Spleen (tissue), 11 donors: Measurements from ENCODE around the gene SLC25A20. TPM values are rescaled to one million over a fixed set of nuclear protein-coding genes. Genes with fewer than 3 reads are reported as not detected.
"Not testable (repeated sequence)": the region's sequence is repeated elsewhere in the genome, so short reads cannot be mapped to it uniquely, and the experiment has no call there.

Experiments used
- DNase-seq: peaks from one replicate; pipeline ENCODE4 v3.0.0-alpha.2; 2020
- H3K27ac ChIP-seq, 8 donors: fragments of 200-600 bp; sonication (generic) in 7 of 8; 1 replicate in 4 of 8; 2 replicates in 4 of 8; pipeline versions ENCODE4 v1.5.0 to v1.8.0; 2016 to 2021; ENCODE audit warnings: inconsistent platforms in 4 of 8, mild to moderate bottlenecking in 4 of 8, moderate library complexity in 1 of 8
- H3K27me3 ChIP-seq, 7 donors: fragments of 200-600 bp; sonication (generic) in 6 of 7; replicated peaks in 1 of 7; 1 replicate in 4 of 7; 2 replicates in 3 of 7; pipeline versions ENCODE4 v1.5.0 to v1.8.0; 2016 to 2021; ENCODE audit warnings: inconsistent platforms in 3 of 7, mild to moderate bottlenecking in 1 of 7
- H3K36me3 ChIP-seq, 6 donors: fragments of 200-600 bp; sonication (generic) in 5 of 6; 1 replicate in 4 of 6; 2 replicates in 2 of 6; pipeline versions ENCODE4 v1.5.0 to v1.8.0; 2016 to 2021; ENCODE audit warnings: inconsistent platforms in 2 of 6
- H3K4me1 ChIP-seq, 6 donors: fragments of 200-600 bp; sonication (generic) in 5 of 6; 1 replicate in 3 of 6; 2 replicates in 3 of 6; pipeline versions ENCODE4 v1.5.0 to v1.8.0; 2016 to 2021; ENCODE audit warnings: inconsistent platforms in 3 of 6
- H3K4me3 ChIP-seq, 8 donors: fragments of 200-600 bp; sonication (generic) in 7 of 8; 1 replicate in 4 of 8; 2 replicates in 4 of 8; pipeline versions ENCODE4 v1.5.0 to v1.8.0; 2016 to 2021; ENCODE audit warnings: inconsistent platforms in 4 of 8, mild to moderate bottlenecking in 4 of 8, moderate library complexity in 2 of 8
- H3K9me3 ChIP-seq, 8 donors: fragments of 200-600 bp; sonication (generic) in 7 of 8; 1 replicate in 4 of 8; 2 replicates in 4 of 8; pipeline versions ENCODE4 v1.5.0 to v1.8.0; 2016 to 2021; ENCODE audit warnings: inconsistent platforms in 4 of 8
- POLR2A ChIP-seq, 3 donors: fragments of 450-650 bp; IDR thresholded peaks; one replicate each; pipeline ENCODE4 v1.5.1; 2017; ENCODE audit warnings: antibody characterized with exemption in 3 of 3, mild to moderate bottlenecking in 1 of 3
- POLR2AphosphoS5 ChIP-seq, 3 donors: sonication (generic); formaldehyde crosslinking; IDR thresholded peaks; one replicate each; pipeline ENCODE4 v1.5.1; 2017; ENCODE audit warnings: antibody characterized with exemption in 3 of 3
- WGBS, 5 donors: extraction: QIAGEN DNeasy Blood & Tissue Kit in 3 of 5; methylation state at CpG; one replicate each; pipeline versions ENCODE4 v1.1.5 to v1.1.7; 2013 to 2018; 5-methylcytosine and 5-hydroxymethylcytosine counted together
- intact Hi-C: fragments of 100-400 bp; cut with DNase I; formaldehyde crosslinking; loops from one replicate; pipeline ENCODE4 v1.15.0; 2023; ENCODE audit warnings: low total_unique reads
- polyA plus RNA-seq, 3 donors: library from polyadenylated mRNA; stranded (reverse); fragments of 200-250 nt; gene quantifications; one replicate each; pipeline ENCODE4 v1.2.1, GENCODE V29; 2013
- total RNA-seq, 7 donors: library from RNA; depleted of rRNA in 3 of 7; stranded (reverse); fragments of >200 nt in 3 of 7; fragmentation: NEBNext Ultra II Directional in 4 of 7; extraction: Animal tissue kit (Norgen Biotek cat#: 25700) in 4 of 7; gene quantifications; one replicate each; pipeline versions ENCODE4 v1.1.0 to v1.2.1, GENCODE V29; 2016 to 2021
- TF ChIP-seq, protein P1 (sequence below), 11 experiments: fragments of 200-600 bp in 7 of 11; fragments of 450-650 bp in 4 of 11; sonication (generic) in 4 of 11; IDR thresholded peaks in 8 of 11; conservative IDR thresholded peaks in 3 of 11; 1 replicate in 7 of 11; 2 replicates in 4 of 11; pipeline versions ENCODE4 v1.4.0 to v1.8.0; 2016 to 2021; ENCODE audit warnings: antibody characterized with exemption in 11 of 11, inconsistent platforms in 4 of 11, mild to moderate bottlenecking in 1 of 11
- donor health status: healthy with polysubstance abuse.
- donor health status: DM: no; HTN: no; CAD: no; lungs with moderate emphysema.
- donor health status: DM: no; HTN: no; CAD: no.
- donor health status: Bipolar disorder and iron deficiency.
- donor health status: healthy.
- donor health status: DM: no; HTN: no; CAD: no.
- donor health status: DM: yes; HTN: yes; CAD: no.

Gene SLC25A20
- total and polyA plus RNA-seq, 10 donors: 13.0 to 51.2 (median 24.4) TPM

DNA sequence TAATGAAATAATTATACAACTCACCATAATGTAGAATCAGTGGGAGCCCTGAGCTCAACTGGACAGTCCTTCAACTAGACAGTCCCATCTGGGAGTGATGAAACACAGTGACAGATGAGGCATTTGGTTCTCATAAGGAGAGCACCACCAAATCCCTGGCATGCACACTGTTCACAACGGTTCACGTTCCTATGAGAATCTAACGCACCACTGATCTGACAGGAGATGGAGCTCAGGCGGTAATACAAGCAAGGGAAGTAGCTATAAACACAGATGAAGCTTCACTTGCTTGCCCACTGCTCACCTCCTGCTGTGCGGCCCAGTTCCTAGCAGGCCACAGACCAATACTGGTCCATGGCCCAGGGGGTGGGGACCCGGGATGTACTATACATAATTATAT, 68.0 kb downstream of the SLC25A20 start:
- intact Hi-C loops: no loop called here
- no peak for DNase-seq
- Histone ChIP-seq H3K4me1 (peaks cover 0 to 13% (median 0%) of the 10 kb centered on the region in 6 donors), H3K9me3 (no peaks in the 10 kb centered on the region), H3K27ac (no peak overlapping the region), H3K4me3 (no peak overlapping the region), H3K27me3 (no peaks in the 10 kb centered on the region), H3K36me3 (peaks cover 0 to 6% (median 0%) of the 10 kb centered on the region in 6 donors)
- 86 to 95% (median 93%) methylated on average over 6 of the region's 6 CpGs for WGBS, 5 donors
- TF ChIP-seq, protein P1, sequence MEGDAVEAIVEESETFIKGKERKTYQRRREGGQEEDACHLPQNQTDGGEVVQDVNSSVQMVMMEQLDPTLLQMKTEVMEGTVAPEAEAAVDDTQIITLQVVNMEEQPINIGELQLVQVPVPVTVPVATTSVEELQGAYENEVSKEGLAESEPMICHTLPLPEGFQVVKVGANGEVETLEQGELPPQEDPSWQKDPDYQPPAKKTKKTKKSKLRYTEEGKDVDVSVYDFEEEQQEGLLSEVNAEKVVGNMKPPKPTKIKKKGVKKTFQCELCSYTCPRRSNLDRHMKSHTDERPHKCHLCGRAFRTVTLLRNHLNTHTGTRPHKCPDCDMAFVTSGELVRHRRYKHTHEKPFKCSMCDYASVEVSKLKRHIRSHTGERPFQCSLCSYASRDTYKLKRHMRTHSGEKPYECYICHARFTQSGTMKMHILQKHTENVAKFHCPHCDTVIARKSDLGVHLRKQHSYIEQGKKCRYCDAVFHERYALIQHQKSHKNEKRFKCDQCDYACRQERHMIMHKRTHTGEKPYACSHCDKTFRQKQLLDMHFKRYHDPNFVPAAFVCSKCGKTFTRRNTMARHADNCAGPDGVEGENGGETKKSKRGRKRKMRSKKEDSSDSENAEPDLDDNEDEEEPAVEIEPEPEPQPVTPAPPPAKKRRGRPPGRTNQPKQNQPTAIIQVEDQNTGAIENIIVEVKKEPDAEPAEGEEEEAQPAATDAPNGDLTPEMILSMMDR (IDR thresholded peaks at IDR 0.05 in 8 of 11, conservative IDR thresholded peaks at IDR 0.05 in 3 of 11): no peak
- TF ChIP-seq POLR2A (IDR thresholded peaks at IDR 0.05) (no peak), POLR2AphosphoS5 (IDR thresholded peaks at IDR 0.05) (no peak)

- intact Hi-C loops: not testable (repeated sequence)
Observed at GRCh38 chr3:48829525-48829924, 69.2 kb downstream of the SLC25A20 start.

GRCh38 chr3:48827874-48828273, 70.8 kb downstream of the SLC25A20 start:
- H3K9me3 ChIP-seq, H3K4me3 ChIP-seq, intact Hi-C loops, H3K27me3 ChIP-seq, DNase-seq, H3K27ac ChIP-seq, H3K36me3 ChIP-seq: not testable (repeated sequence)
- 93 to 97% (median 96%) methylated on average over 10 of the region's 10 CpGs for WGBS, 5 donors
- peaks cover 0 to 10% (median 0%) of the 10 kb centered on the region in 6 donors for H3K4me1 ChIP-seq

More at GRCh38 chr3:48829525-48829924, 69.2 kb downstream of the SLC25A20 start:
- not testable (repeated sequence) for H3K27me3 ChIP-seq, H3K9me3 ChIP-seq, H3K36me3 ChIP-seq, DNase-seq, H3K4me3 ChIP-seq, H3K27ac ChIP-seq
- WGBS, 5 donors: 90 to 98% (median 96%) methylated on average over 11 of the region's 11 CpGs
- peaks cover 0 to 13% (median 0%) of the 10 kb centered on the region in 6 donors for H3K4me1 ChIP-seq

- no peak overlapping the region for H3K27ac ChIP-seq
- no peak for DNase-seq
- no peaks in the 10 kb centered on the region for H3K27me3 ChIP-seq
- TF ChIP-seq POLR2A (IDR thresholded peaks at IDR 0.05) (no peak), POLR2AphosphoS5 (IDR thresholded peaks at IDR 0.05) (no peak)
- TF ChIP-seq, protein P1 (IDR thresholded peaks at IDR 0.05 in 8 of 11, conservative IDR thresholded peaks at IDR 0.05 in 3 of 11): no peak
- H3K4me1 ChIP-seq: no peaks in the 10 kb centered on the region
- WGBS, 5 donors: 66 to 92% (median 71%) methylated on average over 2 of the region's 2 CpGs
- H3K4me3 ChIP-seq: no peak overlapping the region
- intact Hi-C loops: no loop called here
- peaks cover 0 to 6% (median 0%) of the 10 kb centered on the region in 6 donors for H3K36me3 ChIP-seq
- H3K9me3 ChIP-seq: no peaks in the 10 kb centered on the region
Observed at GRCh38 chr3:48826451-48826850, 72.2 kb downstream of the SLC25A20 start.

DNA sequence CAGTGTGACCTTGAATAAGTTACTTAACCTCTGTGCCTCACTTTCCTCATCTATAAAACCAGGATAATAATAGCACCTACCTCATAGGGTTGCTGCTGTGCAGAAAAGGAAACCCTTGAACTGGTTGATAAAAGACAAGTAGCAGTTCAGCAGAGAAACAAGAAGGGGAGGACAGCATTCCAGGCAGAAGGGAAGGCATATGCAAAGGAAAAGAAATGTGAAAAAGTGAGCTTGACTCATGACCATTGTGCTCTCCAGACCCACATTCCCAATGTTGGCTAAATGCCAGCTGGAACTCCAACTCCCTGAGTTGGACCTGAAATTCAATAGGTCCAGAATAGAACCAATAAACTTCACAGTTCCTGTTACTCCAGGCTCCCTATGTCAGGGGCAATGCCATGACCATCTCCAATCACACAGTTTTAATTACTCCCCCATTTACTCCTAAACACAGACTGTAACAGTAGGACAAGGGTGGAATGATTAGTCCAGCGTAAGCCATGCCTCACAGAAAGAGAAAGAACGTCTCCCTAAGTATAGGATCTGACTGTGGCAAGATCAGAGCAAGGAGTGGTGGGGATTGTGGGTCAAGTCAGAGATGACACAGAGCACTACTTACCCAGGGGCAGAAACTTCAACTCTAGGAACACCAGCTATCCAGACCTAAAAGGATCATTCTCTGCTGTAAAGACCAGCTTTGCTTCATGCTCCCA, 77.9 kb downstream of the SLC25A20 start:
- Histone ChIP-seq H3K27ac (no peak overlapping the region), H3K4me1 (peaks cover 0 to 33% (median 7%) of the 10 kb centered on the region in 6 donors), H3K9me3 (no peaks in the 10 kb centered on the region), H3K27me3 (no peaks in the 10 kb centered on the region), H3K4me3 (no peak overlapping the region), H3K36me3 (no peaks in the 10 kb centered on the region)
- no peak for DNase-seq
- intact Hi-C loops: no loop called here
- WGBS, 5 donors: 79 to 88% (median 87%) methylated on average over 2 of the region's 2 CpGs; no CpG with 5 or more reads in 1 of the 5 donors
- TF ChIP-seq POLR2AphosphoS5 (IDR thresholded peaks at IDR 0.05) (no peak), POLR2A (IDR thresholded peaks at IDR 0.05) (no peak)
- TF ChIP-seq, protein P1 (IDR thresholded peaks at IDR 0.05 in 8 of 11, conservative IDR thresholded peaks at IDR 0.05 in 3 of 11): no peak
